HEK293 (cell line): Measurements from ENCODE around the gene POLQ.

Experiments used
- CTCF ChIP-seq: fragments of 450-650 bp; formaldehyde crosslinking; IDR thresholded peaks from 2 replicates; pipeline ENCODE4 v1.5.1; 2016; ENCODE audit warnings: missing biosample characterization, missing genetic modification characterization
- KLF16 ChIP-seq: fragments of 450-650 bp; formaldehyde crosslinking; IDR thresholded peaks from 2 replicates; pipeline ENCODE4 v1.5.1; 2017; ENCODE audit warnings: missing biosample characterization, missing genetic modification characterization
- TCF7L2 ChIP-seq: IDR thresholded peaks from 2 replicates; pipeline ENCODE4 v1.6.1; 2011; ENCODE audit warnings: low read depth, mild to moderate bottlenecking, inconsistent platforms, low read length, moderate library complexity, borderline replicate concordance
- ZNF121 ChIP-seq: fragments of 450-650 bp; formaldehyde crosslinking; IDR thresholded peaks from 2 replicates; pipeline ENCODE4 v1.5.1; 2016; ENCODE audit warnings: missing biosample characterization, missing genetic modification characterization
- ZNF148 ChIP-seq: fragments of 450-650 bp; formaldehyde crosslinking; IDR thresholded peaks from 2 replicates; pipeline ENCODE4 v1.5.0; 2017; ENCODE audit warnings: missing biosample characterization, missing genetic modification characterization, borderline replicate concordance
- ZNF311 ChIP-seq: fragments of 450-650 bp; formaldehyde crosslinking; IDR thresholded peaks from 2 replicates; pipeline ENCODE4 v1.5.1; 2017; ENCODE audit warnings: missing biosample characterization, missing genetic modification characterization, borderline replicate concordance
- ZNF426 ChIP-seq: fragments of 450-650 bp; formaldehyde crosslinking; IDR thresholded peaks from 2 replicates; pipeline ENCODE4 v1.5.1; 2017; ENCODE audit warnings: missing biosample characterization, missing genetic modification characterization, mild to moderate bottlenecking, inconsistent platforms, moderate library complexity
- ZNF514 ChIP-seq: fragments of 450-650 bp; formaldehyde crosslinking; IDR thresholded peaks from 2 replicates; pipeline ENCODE4 v1.5.1; 2016; ENCODE audit warnings: missing biosample characterization, missing genetic modification characterization
- ZNF600 ChIP-seq: fragments of 450-650 bp; formaldehyde crosslinking; IDR thresholded peaks from 2 replicates; pipeline ENCODE4 v1.5.1; 2016; ENCODE audit warnings: missing biosample characterization, missing genetic modification characterization
- ZNF792 ChIP-seq: fragments of 450-650 bp; formaldehyde crosslinking; IDR thresholded peaks from 2 replicates; pipeline ENCODE4 v1.5.1; 2016; ENCODE audit warnings: missing biosample characterization, missing genetic modification characterization
- ZSCAN18 ChIP-seq: fragments of 450-650 bp; formaldehyde crosslinking; IDR thresholded peaks from 2 replicates; pipeline ENCODE4 v1.5.1; 2016; ENCODE audit warnings: missing biosample characterization, missing genetic modification characterization

- TF ChIP-seq CTCF (tag by site-specific recombination) (no peak), ZNF121 (no peak), ZNF792 (tag by site-specific recombination) (no peak), ZNF426 (tag by site-specific recombination) (no peak), KLF16 (tag by site-specific recombination) (no peak), ZNF514 (tag by site-specific recombination) (no peak), ZNF148 (tag by site-specific recombination) (no peak), ZNF311 (tag by site-specific recombination) (no peak), ZNF600 (tag by site-specific recombination) (no peak), ZSCAN18 (no peak), TCF7L2 (no peak)
Measured at GRCh38 chr3:121493431-121493830, 52.4 kb downstream of the POLQ start.
